ENCODE measurements around the gene MRTFA.

MRTFA gene

GRCh38 chr22:40499209-40499623 lies 137.3 kb downstream of the MRTFA start:
- H3K4me2 ChIP-seq (ENCODE audit: low read length), result no peak overlapping the region
- TF ChIP-seq CTCF (IDR thresholded peaks at IDR 0.05), result no peak
- no peaks in the 10 kb centered on the region for H3K79me2 ChIP-seq
- no peak overlapping the region for H3K4me3 ChIP-seq (ENCODE audit: low read depth, low read length)
- no peaks in the 10 kb centered on the region for H3K4me1 ChIP-seq
- no peaks in the 10 kb centered on the region for H3K9me3 ChIP-seq (ENCODE audit: control insufficient read depth, low read length)
- no peaks in the 10 kb centered on the region for H3K36me3 ChIP-seq (ENCODE audit: control insufficient read depth, insufficient read depth, low read length)
- no peaks in the 10 kb centered on the region for H3K27me3 ChIP-seq (ENCODE audit: control insufficient read depth, insufficient read depth, low read length)
- H3K27ac ChIP-seq, result no peak overlapping the region
- no peak overlapping the region for H2AFZ ChIP-seq
- no peak overlapping the region for H3K9ac ChIP-seq

- H3K27me3 ChIP-seq (ENCODE audit: control insufficient read depth, insufficient read depth, low read length), result no peaks in the 10 kb centered on the region
- no peak for TF ChIP-seq CTCF (IDR thresholded peaks at IDR 0.05)
- H3K4me3 ChIP-seq (ENCODE audit: low read depth, low read length), result no peak overlapping the region
- no peak overlapping the region for H3K27ac ChIP-seq
- no peaks in the 10 kb centered on the region for H3K79me2 ChIP-seq
- no peak overlapping the region for H2AFZ ChIP-seq
- H3K4me1 ChIP-seq, result no peaks in the 10 kb centered on the region
- no peak overlapping the region for H3K9ac ChIP-seq
- no peaks in the 10 kb centered on the region for H3K36me3 ChIP-seq (ENCODE audit: control insufficient read depth, insufficient read depth, low read length)
- H3K4me2 ChIP-seq (ENCODE audit: low read length), result no peak overlapping the region
- H3K9me3 ChIP-seq (ENCODE audit: control insufficient read depth, low read length), result no peaks in the 10 kb centered on the region
Observed at GRCh38 chr22:40498420-40499208, 137.9 kb downstream of the MRTFA start.

GRCh38 chr22:40493441-40493840 lies 143.1 kb downstream of the MRTFA start:
- no peak overlapping the region for H2AFZ ChIP-seq
- H3K4me3 ChIP-seq (ENCODE audit: low read depth, low read length), result no peak overlapping the region
- H3K4me1 ChIP-seq, result no peaks in the 10 kb centered on the region
- no peak for TF ChIP-seq CTCF (IDR thresholded peaks at IDR 0.05)
- no peaks in the 10 kb centered on the region for H3K27me3 ChIP-seq (ENCODE audit: control insufficient read depth, insufficient read depth, low read length)
- no peak overlapping the region for H3K4me2 ChIP-seq (ENCODE audit: low read length)
- H3K36me3 ChIP-seq (ENCODE audit: control insufficient read depth, insufficient read depth, low read length), result no peaks in the 10 kb centered on the region
- H3K27ac ChIP-seq, result no peak overlapping the region
- no peaks in the 10 kb centered on the region for H3K79me2 ChIP-seq
- H3K9me3 ChIP-seq (ENCODE audit: control insufficient read depth, low read length), result no peaks in the 10 kb centered on the region
- H3K9ac ChIP-seq, result no peak overlapping the region

GRCh38 chr22:40491990-40492631 lies 144.4 kb downstream of the MRTFA start:
- Histone ChIP-seq H3K36me3 (ENCODE audit: control insufficient read depth, insufficient read depth, low read length) (no peaks in the 10 kb centered on the region), H3K9me3 (ENCODE audit: control insufficient read depth, low read length) (no peaks in the 10 kb centered on the region), H3K4me3 (ENCODE audit: low read depth, low read length) (no peak overlapping the region), H3K27ac (no peak overlapping the region), H3K27me3 (ENCODE audit: control insufficient read depth, insufficient read depth, low read length) (no peaks in the 10 kb centered on the region), H2AFZ (no peak overlapping the region), H3K4me1 (no peaks in the 10 kb centered on the region), H3K9ac (no peak overlapping the region), H3K79me2 (peaks cover 3% of the 10 kb centered on the region), H3K4me2 (ENCODE audit: low read length) (no peak overlapping the region)
- TF ChIP-seq CTCF (IDR thresholded peaks at IDR 0.05), result no peak

Data from parathyroid adenoma (tissue), 2 donors.